GM10847 (cell line): ENCODE results near the gene CDC37L1.

Source experiments
- POLR2A ChIP-seq: IDR thresholded peaks from 2 replicates; pipeline ENCODE4 v1.6.1; 2011; ENCODE audit not compliant: insufficient read length; ENCODE audit errors: extremely low read depth

The CDC37L1 gene

GRCh38 chr9:4756420-4756819 lies 77.1 kb downstream of the CDC37L1 start:
- no peak for TF ChIP-seq POLR2A
